Prostate gland (tissue), 2 donors: ENCODE data around the gene OGDHL. TPM values are rescaled to one million over a fixed set of nuclear protein-coding genes. Genes with fewer than 3 reads are reported as not detected.
"Not testable (repeated sequence)": the region's sequence is repeated elsewhere in the genome, so short reads cannot be mapped to it uniquely, and the experiment has no call there.

Experiments used
- DNase-seq: peaks from one replicate; pipeline ENCODE4 v3.0.0-alpha.2; 2019; ENCODE audit warnings: low spot score
- H3K27ac ChIP-seq, 2 donors: fragments of 200-600 bp; sonication (generic); 2 replicates each; pipeline ENCODE4 v1.5.1; 2017 to 2019
- H3K27me3 ChIP-seq: fragments of 200-600 bp; sonication (generic); replicated peaks from 2 replicates; pipeline ENCODE4 v1.5.1; 2019; ENCODE audit not compliant: insufficient read depth
- H3K36me3 ChIP-seq, 2 donors: fragments of 200-600 bp; sonication (generic); 1 replicate in 1 of 2; 2 replicates in 1 of 2; pipeline versions ENCODE4 v1.5.1 to v1.8.1; 2017 to 2019
- H3K4me1 ChIP-seq: fragments of 200-600 bp; sonication (generic); replicated peaks from 2 replicates; pipeline ENCODE4 v1.5.1; 2019
- H3K4me3 ChIP-seq, 2 donors: fragments of 200-600 bp; sonication (generic); 2 replicates each; pipeline ENCODE4 v1.5.1; 2017 to 2019
- H3K9me3 ChIP-seq: fragments of 200-600 bp; sonication (generic); 2 replicates; pipeline ENCODE4 v1.5.1; 2017
- POLR2A ChIP-seq: fragments of 450-650 bp; IDR thresholded peaks from one replicate; pipeline ENCODE4 v1.6.1; 2016; ENCODE audit warnings: antibody characterized with exemption, mild to moderate bottlenecking
- POLR2AphosphoS5 ChIP-seq: sonication (generic); formaldehyde crosslinking; IDR thresholded peaks from one replicate; pipeline ENCODE4 v1.6.1; 2017; ENCODE audit warnings: antibody characterized with exemption
- WGBS: methylation state at CpG from one replicate; pipeline ENCODE4 v1.1.5; 2018; 5-methylcytosine and 5-hydroxymethylcytosine counted together
- intact Hi-C: fragments of 100-400 bp; cut with DNase I; formaldehyde crosslinking; loops from one replicate; pipeline ENCODE4 v1.14.2; 2022
- total RNA-seq, 2 donors: library from RNA; depleted of rRNA; stranded (reverse); fragments of >200 nt; gene quantifications; one replicate each; pipeline ENCODE4 v1.1.0, GENCODE V29; 2016
- TF ChIP-seq, protein P1 (sequence below), 4 experiments: fragments of 200-600 bp in 2 of 4; fragments of 450-650 bp in 2 of 4; sonication (generic) in 2 of 4; IDR thresholded peaks; 1 replicate in 3 of 4; 2 replicates in 1 of 4; pipeline ENCODE4 v1.5.1; 2016 to 2019; ENCODE audit warnings: antibody characterized with exemption in 4 of 4, mild to moderate bottlenecking in 2 of 4, moderate library complexity in 2 of 4

Gene OGDHL
- total RNA-seq, 2 donors from 2014 or later = 3.3 to 8.5 TPM

DNA sequence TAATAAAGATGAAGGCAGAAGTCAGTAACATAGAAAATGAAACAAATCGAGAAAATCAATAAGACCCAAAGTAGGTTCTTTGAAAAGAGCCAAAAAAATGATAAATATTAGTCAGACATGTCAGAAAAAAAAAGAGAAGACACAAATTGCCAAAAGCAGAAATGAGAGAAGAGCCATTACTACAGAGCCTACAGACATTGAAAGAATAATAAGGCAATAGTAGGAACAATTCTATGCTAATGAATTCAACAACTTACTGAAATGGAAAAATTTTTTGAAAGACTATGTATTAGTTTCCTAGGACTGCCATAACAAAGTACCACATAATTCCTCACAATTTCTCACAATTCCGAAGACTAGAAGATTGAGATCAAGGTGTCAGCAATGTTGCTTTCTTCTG is 35.5 kb downstream of the OGDHL start:
- intact Hi-C loops = no loop called here
- WGBS = 62% methylated on average over 2 of the region's 2 CpGs
- Histone ChIP-seq H3K27me3 (no peaks in the 10 kb centered on the region), H3K4me3 (no peak overlapping the region), H3K27ac (no peak overlapping the region), H3K9me3 (no peaks in the 10 kb centered on the region), H3K36me3 (no peaks in the 10 kb centered on the region), H3K4me1 (no peaks in the 10 kb centered on the region)
- DNase-seq = no peak
- TF ChIP-seq POLR2A (no peak), POLR2AphosphoS5 (no peak)
- TF ChIP-seq, protein P1, sequence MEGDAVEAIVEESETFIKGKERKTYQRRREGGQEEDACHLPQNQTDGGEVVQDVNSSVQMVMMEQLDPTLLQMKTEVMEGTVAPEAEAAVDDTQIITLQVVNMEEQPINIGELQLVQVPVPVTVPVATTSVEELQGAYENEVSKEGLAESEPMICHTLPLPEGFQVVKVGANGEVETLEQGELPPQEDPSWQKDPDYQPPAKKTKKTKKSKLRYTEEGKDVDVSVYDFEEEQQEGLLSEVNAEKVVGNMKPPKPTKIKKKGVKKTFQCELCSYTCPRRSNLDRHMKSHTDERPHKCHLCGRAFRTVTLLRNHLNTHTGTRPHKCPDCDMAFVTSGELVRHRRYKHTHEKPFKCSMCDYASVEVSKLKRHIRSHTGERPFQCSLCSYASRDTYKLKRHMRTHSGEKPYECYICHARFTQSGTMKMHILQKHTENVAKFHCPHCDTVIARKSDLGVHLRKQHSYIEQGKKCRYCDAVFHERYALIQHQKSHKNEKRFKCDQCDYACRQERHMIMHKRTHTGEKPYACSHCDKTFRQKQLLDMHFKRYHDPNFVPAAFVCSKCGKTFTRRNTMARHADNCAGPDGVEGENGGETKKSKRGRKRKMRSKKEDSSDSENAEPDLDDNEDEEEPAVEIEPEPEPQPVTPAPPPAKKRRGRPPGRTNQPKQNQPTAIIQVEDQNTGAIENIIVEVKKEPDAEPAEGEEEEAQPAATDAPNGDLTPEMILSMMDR (IDR thresholded peaks at IDR 0.05) = no peak

DNA sequence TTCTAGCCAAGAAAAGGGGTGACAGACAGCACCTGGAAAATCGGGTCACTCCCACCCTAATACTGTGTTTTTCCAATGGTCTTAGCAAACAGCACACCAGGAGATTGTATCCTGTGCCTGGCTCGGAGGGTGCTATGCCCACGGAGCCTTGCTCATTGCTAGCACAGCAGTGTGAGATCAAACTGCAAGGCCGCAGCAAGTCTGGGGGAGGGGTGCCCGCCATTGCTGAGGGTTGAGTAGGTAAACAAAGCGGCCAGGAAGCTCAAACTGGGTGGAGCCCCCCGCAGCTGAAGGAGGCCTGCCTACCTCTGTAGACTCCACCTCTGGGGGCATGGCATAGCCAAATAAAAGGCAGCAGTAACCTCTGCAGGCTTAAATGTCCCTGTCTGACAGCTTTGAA is 47.0 kb downstream of the OGDHL start:
- H3K4me1 ChIP-seq, H3K36me3 ChIP-seq, DNase-seq, intact Hi-C loops, H3K27me3 ChIP-seq, H3K4me3 ChIP-seq, H3K9me3 ChIP-seq, H3K27ac ChIP-seq: not testable (repeated sequence)
- WGBS = 86% methylated on average over 7 of the region's 7 CpGs

DNA sequence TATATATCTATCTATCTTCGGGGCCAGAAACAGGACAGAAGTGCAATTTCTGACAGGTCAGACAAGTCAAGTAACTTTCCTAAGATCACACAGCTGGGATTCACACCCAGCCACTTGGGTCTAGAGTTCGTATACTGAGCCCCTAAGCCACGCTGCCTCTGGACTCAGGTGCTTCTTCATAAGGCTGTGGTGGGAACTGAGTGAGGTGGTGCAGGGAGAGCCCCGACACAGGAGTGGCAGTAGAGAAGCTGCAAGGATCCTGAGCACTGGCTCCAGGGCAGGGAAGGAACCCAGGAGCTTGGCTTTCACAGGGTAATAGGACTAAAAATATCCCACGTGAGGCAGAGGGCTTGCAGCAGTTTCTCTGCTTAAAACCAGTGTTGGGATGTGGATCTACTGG is 48.9 kb downstream of the OGDHL start:
- Histone ChIP-seq H3K27ac (no peak overlapping the region), H3K4me1 (no peaks in the 10 kb centered on the region), H3K36me3 (no peaks in the 10 kb centered on the region), H3K4me3 (no peak overlapping the region), H3K27me3 (no peaks in the 10 kb centered on the region), H3K9me3 (no peaks in the 10 kb centered on the region)
- TF ChIP-seq POLR2A = no peak
- TF ChIP-seq, protein P1 (IDR thresholded peaks at IDR 0.05) = no peak
- no peak for TF ChIP-seq POLR2AphosphoS5
- DNase-seq = no peak
- intact Hi-C loops = no loop called here
- 76% methylated on average over 5 of the region's 5 CpGs for WGBS

DNA sequence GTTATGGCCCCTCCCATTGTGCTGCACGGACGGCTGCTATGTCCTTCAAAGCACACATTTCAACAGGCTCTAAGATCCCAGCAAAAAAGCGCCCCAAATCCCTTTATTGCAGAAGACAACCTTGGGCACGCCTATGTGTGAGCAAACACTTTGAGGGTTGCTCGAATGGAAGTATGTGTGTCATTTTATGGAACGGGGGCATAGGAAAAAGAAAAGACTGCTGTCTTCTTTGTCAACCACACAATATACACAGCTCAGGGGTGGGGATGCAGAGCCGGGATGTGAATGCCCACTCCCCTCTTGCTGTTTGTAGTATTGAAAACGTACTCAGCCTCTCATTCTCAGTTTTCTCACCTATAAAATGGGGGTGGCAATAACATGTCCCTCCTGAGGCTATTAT is 50.6 kb downstream of the OGDHL start:
- no peak overlapping the region for H3K4me3 ChIP-seq
- H3K4me1 ChIP-seq = no peaks in the 10 kb centered on the region
- DNase-seq = no peak
- no peaks in the 10 kb centered on the region for H3K27me3 ChIP-seq
- no peaks in the 10 kb centered on the region for H3K9me3 ChIP-seq
- no peaks in the 10 kb centered on the region for H3K36me3 ChIP-seq
- no peak overlapping the region for H3K27ac ChIP-seq
- intact Hi-C loops = no loop called here
- 29% methylated on average over 8 of the region's 8 CpGs for WGBS
- TF ChIP-seq POLR2A = no peak
- TF ChIP-seq POLR2AphosphoS5 = no peak
- TF ChIP-seq, protein P1 (IDR thresholded peaks at IDR 0.05) = no peak

DNA sequence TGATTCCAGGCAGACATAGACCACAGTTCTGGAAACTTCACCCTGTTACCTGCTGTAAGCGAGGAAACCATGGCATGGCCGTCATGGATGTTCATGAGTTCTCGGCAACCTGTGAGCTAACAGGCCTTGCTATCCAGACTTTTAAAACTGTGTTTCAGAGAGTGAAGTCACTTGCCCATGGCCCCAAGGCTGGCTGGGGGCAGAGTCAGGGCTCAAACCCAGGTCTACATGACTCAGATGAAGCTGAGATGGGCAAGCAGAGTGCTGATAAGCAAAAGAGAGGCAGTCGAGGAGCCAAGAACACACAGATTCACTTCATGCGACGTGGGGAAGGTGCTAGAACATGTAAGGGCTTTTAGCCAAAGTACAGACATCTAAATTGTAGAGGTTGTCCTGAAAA is 51.2 kb downstream of the OGDHL start:
- Histone ChIP-seq H3K36me3 (no peaks in the 10 kb centered on the region), H3K4me1 (no peaks in the 10 kb centered on the region), H3K27me3 (no peaks in the 10 kb centered on the region), H3K27ac (no peak overlapping the region), H3K4me3 (no peak overlapping the region), H3K9me3 (no peaks in the 10 kb centered on the region)
- TF ChIP-seq POLR2AphosphoS5 (no peak), POLR2A (no peak)
- TF ChIP-seq, protein P1 (IDR thresholded peaks at IDR 0.05) = no peak
- intact Hi-C loops = no loop called here
- 75% methylated on average over 6 of the region's 6 CpGs for WGBS
- DNase-seq = no peak
